ENCODE results near the gene UBE2L3. TPM values are rescaled to one million over a fixed set of nuclear protein-coding genes. Genes with fewer than 3 reads are reported as not detected.
A peak's percentile ranks its signal among the peaks of the same experiment; 100 is the strongest.
"Not testable (repeated sequence)": the region's sequence is repeated elsewhere in the genome, so short reads cannot be mapped to it uniquely, and the experiment has no call there.

UBE2L3 gene
- total RNA-seq, 1 experiment from 2014 or later = 62.9 TPM

DNA sequence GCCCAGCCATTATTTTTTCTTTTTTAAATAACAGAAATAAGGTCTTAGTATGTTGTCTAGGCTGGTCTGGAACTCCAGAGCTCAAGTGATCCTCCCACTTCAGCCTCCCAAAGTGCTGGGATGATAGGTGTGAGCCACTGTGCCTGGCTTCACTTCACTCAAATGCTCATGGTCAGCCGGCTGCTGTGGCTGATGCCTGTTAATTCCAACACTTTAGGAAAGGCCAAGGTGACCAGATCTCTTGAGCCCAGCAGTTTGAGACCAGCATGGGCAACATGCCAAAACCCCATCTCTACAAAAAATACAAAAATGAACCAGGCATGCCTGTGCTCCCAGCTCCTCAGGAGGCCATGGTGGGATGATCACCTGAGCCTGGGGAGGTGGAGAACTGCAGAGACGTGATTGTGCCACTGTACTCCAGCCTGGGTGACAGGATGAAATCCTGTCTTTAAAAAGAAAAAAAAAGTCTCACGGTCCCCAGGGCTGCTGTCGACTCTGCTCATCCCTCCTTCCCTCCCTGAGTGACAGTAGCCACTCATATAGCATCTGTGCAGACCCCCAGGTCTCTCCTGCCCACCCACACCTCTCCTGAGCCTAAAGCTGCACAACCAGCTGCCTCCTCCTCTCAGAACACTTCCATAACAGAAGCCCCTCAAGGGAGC, 58.7 kb downstream of the UBE2L3 start:
- no peak for DNase-seq (ENCODE audit: low read depth)

DNA sequence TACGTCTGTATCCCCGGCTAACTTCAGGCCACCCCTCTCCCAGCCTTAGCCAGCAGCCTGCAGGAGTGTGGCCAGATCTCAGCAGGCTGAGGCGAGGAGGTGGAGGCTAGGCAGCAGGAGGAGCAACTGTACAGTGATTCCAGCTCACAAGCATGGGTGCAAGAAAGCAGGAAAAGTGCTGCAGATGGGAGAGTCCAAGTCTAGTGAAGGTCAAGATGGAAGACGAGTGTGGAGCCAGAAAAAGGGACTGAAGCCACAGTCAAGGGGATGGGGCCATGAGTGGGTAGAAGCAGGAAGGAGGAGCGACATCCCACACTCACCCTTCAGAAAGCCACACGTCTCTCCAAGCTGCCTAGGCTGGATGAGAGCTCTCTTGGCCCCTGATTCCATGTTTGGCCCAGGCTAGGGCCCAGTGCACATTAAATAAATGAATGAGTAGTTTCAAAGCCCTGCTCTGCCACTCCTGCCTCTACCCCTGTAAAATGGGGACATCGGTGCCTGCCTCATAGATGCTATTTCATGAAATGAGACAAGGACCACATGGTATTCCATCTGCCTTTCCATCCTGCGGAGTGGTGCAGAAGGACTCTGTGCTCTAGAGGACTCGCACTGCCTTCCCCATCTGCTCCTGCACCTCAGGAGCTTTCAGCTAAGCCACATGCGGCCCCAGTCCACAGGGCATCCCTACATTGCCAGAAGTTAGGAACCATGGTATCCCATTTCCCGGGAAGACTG, 59.4 kb downstream of the UBE2L3 start:
- no peak for DNase-seq (ENCODE audit: low read depth)

DNA sequence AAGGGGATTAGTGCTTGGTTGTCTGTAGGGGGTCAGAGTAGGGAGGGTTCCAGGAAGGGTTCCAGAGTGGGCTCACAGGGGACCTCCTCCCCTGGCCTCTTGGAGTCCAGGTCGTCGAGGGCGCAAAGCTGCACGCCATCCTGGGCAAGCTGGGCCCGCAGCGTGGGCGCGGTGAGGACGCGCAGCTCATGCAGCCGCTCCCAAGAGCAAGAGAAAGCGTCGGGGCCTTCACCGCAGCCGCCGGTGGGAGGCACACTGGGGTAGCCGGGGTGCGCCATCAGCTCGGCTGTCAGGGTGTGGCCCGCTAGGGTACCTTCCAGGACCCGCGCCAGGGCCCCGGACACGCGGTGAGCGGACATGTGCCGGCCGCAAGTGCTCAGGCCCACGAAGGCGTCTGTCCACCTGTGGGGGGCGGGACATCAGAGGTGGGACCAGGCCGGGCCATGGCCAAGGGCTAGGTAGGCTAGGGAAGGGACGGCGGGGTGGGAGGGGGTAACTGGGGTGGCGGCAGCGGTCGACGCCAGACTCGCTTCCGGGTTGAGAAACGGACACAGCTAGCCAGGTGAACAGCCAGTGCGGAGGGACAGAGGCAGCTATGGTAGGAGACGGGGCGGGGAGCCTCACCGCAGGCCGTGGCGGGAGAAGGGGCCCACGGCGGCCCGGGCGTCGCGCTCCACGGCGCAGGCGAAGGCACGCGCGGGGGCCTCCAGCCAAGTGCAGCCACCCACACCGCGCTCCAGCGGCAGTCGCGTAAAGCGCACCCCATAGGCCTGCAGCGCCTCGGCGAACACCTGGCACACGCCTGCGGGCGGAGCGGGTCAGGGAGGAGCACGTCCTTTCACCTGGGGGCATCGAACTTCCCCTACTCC, 61.1 kb downstream of the UBE2L3 start:
- no peak for DNase-seq (ENCODE audit: low read depth)

DNA sequence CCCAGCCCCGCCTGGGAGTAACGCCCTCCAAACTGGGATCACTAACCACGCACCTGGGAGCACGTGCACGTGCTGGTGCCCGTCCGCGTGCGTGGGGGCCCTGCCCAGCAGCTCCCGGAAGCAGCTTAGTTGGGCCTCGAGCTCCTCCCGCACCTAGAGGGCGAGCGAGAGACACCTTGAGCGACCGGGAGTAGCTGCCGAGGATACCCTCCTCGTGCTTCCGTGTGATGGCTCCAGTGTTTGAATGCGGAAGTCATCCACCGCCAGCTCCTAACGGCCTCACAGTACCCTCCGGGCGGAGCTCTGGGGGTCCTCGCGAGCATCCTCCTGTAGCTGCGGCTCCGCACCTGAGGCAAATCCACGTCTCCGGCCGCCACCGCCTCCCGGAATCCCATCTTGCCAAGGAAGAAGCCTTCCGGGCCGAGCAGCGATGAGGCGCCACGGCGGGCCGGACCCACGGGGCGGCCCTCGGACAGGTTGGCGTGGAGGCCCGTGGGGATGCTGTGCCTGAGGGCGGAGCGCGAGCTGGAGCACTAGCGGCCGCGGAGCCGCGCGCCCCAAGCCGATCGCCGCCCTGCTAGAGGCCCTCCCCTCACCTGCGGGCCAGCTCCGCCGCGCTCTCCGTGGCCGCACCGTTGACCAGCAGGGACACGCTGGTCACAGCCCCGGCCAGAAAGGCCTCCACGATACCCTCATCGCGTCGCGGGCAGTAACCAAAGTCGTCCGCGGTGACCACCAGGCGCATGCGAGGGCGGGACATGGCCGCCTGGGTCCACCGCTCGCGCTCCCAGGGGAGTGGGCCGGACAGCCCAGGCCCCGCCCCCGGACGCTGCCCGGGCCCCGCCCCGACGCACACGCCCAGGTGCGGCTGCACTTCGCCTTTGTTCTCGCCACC, 62.0 kb downstream of the UBE2L3 start, which contains the start of gene YDJC:
Gene YDJC, minus strand, starts transcription at position 768 of the 895 bp plus-strand sequence. Its CDS starts 8 bp downstream, at position 760.
- peak; percentile 95 for DNase-seq (ENCODE audit: low read depth)

DNA sequence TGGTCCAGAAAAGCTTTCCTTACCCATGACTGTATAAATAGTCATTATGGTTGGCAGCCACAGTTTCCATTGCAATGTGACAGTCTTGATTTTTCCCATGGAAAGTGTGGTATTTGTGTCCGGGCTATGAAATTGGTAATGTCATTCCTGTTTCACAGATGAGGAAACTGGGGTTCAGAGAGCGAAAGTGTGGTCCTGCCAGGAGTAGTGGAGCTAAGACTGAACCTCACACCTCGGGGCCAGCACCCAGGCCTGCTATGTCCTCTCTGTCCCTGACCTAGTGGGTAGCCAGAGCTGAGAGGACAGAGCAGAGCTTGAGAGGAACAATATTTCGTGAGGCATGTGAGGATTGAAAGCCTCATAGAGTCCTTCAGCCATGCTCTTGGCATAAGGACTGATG, 63.5 kb downstream of the UBE2L3 start:
- DNase-seq (ENCODE audit: low read depth) = no peak

DNA sequence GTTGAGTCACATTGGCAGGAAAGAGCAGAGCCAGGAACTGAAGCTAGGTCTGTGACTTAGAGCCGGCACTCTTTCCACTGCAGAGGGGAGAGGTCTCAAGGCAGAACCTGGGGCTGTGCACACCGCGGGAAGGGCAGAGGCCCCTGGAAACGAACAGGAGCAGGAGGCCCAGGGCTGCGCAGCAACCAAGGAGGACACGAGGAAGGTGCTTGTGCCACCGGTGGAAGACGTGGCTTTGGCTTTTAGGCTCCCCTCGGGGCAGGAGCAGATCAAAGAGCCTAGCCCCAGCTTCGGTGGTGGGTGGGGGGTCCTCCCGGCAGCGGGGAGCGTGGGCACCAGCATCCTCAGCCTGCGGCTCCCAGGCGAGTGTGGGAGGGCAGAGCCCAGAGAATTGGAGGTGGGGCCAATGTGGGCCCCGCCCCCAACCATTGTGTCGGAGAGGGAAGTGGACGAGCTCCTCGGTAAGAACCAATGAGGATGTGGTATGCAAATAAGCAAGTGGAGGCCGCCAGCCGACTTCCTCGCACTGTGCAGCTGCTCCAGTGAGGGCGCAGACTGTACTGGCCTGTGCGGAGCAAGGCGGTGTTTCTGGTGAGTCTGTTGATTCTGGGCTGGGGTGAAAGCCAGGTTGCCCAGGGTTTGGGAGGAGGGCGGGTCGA, 64.9 kb downstream of the UBE2L3 start, which contains the start of gene CCDC116:
Gene CCDC116, plus strand, starts transcription at position 524 of the 659 bp plus-strand sequence. CDS start 422 bp downstream, outside the sequence.
- no peak for DNase-seq (ENCODE audit: low read depth)

DNA sequence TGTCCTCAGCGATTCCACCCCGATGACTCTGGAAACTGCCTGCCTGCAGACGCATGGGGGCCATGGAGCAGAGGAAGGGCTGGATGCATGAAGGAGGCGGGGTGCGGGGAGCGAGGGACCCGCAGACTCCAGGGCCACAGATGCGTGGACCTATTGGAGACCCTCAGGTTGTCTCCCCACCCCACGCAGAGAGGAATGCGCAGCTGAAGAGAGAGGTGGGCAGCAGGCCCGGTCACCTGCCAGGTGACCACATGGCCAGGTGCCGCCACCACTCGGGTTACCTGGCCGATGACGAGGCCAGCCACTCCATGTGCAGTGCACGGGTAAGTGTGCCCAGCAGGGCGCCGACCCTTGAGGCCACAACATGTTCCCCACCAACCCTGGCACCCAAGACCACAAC, 65.4 kb downstream of the UBE2L3 start:
- DNase-seq (ENCODE audit: low read depth) = no peak

DNA sequence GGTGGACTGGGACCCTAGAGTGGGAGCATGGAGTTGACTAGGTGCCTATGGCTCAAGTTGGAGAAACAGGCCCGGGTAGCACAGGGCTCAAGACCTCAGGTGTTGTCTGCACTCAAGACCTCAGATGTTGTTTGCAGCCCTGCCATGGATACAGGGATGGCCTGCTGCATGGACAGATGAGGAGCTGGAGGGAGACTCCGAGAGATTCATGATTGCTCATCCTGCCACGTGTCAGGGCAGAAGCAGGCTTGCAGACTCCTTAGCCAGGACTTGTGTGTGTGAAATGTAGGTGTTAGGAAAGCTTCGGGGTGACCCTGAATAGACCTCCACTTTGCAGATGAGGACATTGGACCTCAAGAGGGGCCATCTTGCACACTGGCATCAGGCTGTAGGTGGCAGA, 66.0 kb downstream of the UBE2L3 start:
- no peak for DNase-seq (ENCODE audit: low read depth)

DNA sequence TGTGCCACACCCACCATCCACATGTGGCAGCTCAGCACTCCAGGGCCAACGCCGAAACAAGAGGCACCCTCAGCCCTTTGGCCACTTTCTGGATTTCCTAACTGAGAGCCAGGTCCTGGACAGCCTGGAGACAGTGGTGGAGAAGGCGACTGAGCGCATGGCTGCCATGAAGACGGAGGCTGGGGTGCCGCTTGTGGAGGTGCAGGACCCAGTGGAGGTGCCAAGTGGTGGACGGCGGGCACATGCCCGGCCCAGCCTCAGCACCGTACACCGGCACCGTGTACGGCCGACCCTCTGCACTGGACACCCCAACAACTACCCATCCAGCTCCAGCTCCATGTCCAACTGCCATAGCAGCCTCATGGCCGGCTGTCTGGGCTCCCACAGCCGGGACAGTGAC, 66.6 kb downstream of the UBE2L3 start:
- DNase-seq (ENCODE audit: low read depth) = no peak

DNA sequence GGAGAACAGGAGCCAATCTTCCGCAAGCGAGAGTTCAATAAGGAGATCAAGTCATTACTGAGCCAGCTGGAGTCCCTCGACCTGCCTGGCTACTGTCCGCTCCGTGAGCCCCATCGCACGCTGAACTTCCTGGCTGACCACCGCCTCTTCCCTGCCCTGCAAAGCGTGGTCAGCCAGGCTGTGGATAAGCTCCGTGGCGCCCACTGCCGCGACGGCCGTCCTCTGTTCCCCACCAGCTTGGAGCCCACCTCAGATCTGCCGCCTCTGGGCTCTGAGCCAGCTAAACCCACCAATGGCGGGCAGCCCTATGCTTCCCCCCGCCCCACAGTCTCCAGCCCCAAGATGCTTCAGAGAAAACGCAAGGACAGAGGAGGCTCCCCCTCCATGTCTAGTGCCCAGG, 67.3 kb downstream of the UBE2L3 start:
- DNase-seq (ENCODE audit: low read depth) = no peak

DNA sequence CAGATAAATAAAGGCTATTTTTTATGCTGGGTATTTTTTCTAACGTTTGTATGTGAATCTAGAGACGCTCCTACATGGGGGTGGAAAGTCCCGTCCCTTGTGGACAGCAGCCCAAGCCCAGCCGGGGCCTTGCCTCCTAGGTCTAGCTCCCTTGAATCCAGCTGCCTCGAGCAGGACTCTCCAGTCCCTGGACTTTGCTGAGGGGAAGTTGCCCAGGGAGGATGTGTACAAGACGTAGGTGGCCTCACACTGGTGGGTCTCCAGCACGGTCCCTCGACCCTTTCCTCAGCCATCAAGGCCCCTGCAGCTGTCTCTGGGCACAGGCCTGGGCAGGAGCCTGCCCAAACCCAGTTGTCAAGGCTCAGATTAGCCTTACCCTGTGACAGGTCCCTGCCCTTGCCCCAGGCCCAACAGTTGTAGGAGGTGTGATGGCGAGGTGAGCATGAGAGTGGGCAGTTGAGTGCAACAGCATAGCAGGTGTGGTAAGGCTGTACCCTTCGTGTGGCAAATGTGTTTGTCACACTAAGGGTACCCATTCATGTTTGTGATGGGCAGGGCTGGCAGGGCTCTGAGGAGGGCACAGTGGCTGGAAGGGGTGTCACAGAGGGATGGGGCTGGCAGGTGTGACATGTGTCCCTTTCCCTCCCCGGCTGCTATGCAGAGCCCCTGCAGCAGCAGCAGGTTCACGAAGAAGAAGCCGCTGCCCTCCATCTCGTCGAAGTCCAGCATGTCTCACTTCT, 68.4 kb downstream of the UBE2L3 start:
- DNase-seq (ENCODE audit: low read depth) = no peak

DNA sequence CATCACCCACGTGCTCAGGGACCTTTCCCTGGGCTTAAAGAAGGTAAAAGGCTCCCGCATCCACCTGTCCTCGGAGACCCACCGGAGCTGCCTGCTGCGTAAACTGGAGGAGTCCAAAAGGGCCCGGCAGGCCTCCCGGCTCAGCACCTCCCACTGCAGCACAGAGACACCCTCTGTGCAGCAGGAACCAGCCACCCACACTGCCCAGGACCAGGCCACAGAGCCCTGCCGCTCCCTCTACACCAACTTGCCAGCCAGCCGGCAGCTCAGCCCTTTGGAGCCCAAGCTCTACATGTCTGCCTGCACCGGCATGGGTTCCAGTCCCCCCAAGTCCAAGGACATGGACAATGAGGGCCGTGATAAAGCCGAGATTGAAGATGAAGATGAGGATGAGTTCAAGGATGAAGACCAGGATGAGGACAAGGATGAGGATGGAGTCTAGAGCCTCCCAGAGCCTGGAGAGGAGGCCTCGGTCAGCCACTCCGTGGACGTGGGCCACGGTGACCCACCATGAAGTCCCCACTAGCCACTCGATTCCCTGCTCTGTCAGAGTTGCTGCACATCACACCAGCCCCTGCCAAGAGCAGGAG, 69.2 kb downstream of the UBE2L3 start:
- no peak for DNase-seq (ENCODE audit: low read depth)

DNA sequence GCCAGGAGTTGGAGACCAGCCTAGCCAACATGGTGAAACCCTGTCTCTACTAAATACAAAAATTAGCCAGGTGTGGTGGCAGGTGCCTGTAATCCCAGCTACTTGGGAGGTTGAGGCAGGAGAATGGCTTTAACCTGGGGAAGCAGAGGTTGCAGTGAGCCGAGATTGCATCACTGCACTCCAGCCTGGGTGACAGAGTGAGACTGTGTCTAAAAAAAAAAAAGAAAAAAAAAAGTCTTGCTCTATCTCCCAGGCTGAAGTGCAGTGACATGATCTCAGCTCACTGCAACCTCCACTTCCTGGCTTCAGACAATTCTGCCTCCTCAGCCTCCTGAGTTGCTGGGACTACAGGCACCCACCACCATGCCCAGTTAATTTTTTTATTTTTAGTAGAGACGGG, 69.9 kb downstream of the UBE2L3 start:
- not testable (repeated sequence) for DNase-seq (ENCODE audit: low read depth)

DNA sequence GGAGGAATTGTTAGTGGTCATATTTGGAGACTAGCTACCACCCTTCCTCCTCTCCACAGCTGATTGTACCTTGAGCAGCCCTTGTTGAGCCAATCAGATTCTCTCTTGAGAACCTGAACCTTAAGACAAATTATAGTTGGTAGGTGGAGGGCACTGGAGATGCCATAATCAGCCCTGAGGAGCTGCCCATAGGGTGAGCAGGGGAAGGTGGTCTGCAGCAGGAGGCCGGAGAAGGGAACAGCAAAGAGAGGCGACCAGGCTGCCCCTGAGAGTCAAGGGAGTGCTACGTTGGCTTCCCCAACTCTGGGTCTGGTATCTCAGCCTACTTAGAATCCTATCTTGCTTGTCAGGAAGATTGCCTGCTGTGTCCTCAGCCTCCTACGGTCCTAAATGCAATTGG, 71.8 kb downstream of the UBE2L3 start:
- DNase-seq (ENCODE audit: low read depth) = no peak

DNA sequence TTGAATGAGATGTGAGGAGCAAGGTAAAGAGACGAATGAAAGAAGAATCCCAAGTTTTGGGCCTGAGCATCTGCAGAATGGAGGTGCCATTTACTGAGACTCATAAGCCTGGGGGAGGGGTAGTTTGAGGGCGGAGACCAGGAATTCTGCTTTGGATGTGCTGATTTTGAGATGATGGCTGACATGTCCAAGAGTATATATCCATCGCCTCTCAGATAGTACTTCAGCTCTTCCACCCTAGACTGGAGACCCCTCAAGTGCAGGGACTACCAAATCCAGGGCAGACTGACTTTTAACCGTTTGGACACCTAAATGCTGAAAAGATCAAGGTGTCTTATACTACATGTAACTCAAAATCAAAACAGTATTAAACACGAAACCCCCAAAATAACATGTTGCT, 73.3 kb downstream of the UBE2L3 start:
- DNase-seq (ENCODE audit: low read depth) = no peak

DNA sequence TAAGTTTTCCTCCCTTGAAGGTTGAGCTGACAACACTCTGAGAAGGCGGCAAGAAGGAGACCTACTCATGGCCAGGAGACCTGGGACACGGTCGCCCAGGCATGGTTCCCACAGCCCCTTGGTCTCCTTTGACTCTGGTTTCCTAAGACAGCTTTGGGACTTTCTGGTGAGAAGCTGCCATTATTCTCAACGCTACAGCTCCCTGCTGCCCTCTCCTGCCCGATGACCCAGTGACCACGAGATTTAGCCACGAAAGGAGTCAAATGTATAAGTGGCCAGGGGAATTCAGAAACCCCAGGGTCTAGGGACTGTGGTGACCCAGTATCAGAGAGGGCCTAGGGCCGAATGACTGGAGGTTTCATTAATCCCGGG, 73.9 kb downstream of the UBE2L3 start:
- peak; percentile 60 for DNase-seq (ENCODE audit: low read depth)

DNA sequence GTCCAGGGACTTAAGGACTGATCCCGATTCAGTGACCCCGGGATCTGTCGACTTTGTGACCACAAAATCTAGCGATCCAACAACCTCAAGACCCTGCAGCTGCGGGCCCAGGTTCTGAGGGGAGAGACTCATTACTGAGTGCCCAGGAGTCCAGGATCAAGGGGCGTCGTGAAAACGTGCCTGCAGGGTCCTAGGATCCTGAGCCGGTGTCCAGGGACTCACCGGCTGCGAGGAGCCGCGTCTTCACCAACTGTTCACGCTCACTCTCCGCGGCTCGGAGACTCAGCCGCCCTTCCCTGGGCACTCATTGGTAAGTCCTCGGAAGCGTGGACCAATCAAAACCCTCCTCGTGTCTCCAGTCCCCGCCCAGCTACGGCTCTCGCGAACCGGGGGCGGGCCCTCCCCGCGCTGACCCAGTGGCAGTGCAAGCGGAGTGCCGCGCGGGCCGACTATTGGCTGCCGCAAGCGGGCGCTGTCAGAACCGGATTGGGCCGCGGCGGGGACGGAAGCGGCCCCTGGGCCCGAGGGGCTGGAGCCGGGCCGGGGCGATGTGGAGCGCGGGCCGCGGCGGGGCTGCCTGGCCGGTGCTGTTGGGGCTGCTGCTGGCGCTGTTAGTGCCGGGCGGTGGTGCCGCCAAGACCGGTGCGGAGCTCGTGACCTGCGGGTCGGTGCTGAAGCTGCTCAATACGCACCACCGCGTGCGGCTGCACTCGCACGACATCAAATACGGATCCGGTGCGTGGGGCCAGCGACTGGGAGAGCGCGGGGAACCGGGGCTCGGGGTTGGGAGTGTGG, 74.5 kb downstream of the UBE2L3 start, which contains the start of gene SDF2L1:
Gene SDF2L1, plus strand, starts transcription at position 514 of the 795 bp plus-strand sequence. Its CDS starts 35 bp downstream, at position 549.
- peak; percentile 99 for DNase-seq (ENCODE audit: low read depth)

DNA sequence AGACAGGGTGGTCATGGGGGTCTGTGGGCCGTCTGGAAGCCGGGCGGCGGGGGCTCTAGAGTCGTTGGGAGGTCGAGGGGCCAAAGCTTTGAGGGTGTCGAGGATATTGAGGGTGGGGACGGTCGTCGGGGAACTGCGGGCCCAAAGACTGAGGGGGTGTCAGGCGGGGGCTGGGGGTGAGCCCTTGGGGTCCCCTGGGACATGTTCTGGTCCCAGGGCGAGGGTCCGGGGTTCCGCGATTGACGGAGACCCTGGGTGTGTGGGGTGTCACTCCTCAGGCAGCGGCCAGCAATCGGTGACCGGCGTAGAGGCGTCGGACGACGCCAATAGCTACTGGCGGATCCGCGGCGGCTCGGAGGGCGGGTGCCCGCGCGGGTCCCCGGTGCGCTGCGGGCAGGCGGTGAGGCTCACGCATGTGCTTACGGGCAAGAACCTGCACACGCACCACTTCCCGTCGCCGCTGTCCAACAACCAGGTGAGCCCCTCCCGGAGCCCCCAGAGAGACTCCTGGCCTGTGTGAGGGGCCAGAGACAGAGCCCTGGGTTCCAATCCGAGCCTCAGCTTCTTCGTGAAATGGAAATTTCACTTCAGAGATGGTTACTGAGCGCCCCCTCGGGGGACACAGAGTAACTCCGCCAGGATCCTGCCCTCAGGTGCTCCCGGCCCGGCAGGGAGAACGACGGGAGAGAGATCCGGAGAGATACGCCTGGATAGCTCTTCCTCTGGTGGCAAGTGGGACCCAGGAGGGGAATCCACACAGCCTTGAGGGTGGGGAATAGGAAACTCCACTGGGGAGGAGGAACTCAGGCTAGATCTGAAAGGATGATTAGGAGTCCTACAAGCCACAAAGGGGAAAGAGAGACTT, 75.3 kb downstream of the UBE2L3 start:
- DNase-seq (ENCODE audit: low read depth) = peak; percentile 65

Data from Daoy (cell line).